HG03378 (cell line): Measurements from ENCODE around the gene TAPBPL.
"Not testable (repeated sequence)": the region's sequence is repeated elsewhere in the genome, so short reads cannot be mapped to it uniquely, and the experiment has no call there.

Experiments
- ATAC-seq: cut with Tn5 transposase; IDR thresholded peaks from one replicate; pipeline ENCODE4 v1.9.1; 2021; ENCODE audit warnings: mild to moderate bottlenecking, moderate library complexity; ENCODE audit not compliant: unreplicated experiment

TAPBPL gene

GRCh38 chr12:6462234-6462995 is 10.6 kb downstream of the TAPBPL start:
- ATAC-seq, result no peak

DNA sequence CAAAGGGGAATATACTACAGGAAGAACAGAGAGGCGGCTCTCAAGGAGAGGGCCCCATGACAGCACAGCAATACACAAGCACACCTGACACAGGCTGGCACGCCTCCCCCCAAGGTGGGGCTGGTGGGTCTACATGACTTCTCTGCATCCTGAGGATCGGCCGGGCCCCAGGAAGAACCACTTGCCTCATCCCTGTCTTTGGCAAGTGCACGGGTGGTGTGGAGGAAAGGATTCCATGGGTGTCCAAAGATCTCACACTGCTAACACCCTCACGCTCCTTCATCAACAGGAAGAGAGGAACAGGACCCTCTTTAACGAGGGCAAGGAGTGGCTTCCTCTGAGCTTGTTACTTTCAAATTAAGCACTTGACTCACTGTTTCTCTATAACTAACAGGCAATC is 11.4 kb downstream of the TAPBPL start:
- no peak for ATAC-seq

- no peak for ATAC-seq
Measured at GRCh38 chr12:6463858-6464257, 12.0 kb downstream of the TAPBPL start.

- ATAC-seq, result no peak
Measured at GRCh38 chr12:6464531-6464930, 12.7 kb downstream of the TAPBPL start.

DNA sequence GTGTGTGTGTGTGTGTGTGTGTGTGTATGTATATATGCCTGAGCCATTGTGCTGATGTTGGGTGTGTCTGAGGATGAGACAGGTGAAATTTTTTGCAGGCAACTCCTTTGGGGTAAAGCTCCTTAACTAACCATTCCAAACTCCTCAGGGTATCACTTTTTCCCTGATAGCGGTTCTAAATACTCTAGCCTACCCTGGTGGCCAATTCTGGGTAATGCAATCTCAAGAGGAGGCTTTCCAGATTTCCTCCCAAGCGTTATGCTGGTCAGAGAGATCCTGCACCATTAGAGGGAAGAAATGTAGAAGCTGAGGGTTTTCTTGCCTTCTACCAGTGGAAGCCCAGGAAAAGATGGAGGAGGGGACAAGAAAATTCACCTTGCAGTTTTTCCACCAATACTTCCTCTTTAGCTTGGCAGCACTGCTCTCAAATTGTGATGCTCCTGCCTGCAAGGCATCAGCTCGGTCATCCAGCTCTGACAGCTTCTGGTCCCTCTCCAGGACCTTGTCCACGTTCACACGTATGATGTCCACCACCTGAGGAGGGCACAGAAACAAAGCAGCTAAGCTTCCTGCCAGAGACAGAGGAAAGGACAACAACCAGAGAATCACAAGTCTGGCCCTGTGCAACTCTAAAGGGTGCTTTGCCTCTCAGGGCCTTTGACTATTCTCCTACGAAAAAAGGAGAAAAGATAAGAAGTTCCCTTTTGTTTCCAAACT is 13.8 kb downstream of the TAPBPL start:
- ATAC-seq, result no peak

DNA sequence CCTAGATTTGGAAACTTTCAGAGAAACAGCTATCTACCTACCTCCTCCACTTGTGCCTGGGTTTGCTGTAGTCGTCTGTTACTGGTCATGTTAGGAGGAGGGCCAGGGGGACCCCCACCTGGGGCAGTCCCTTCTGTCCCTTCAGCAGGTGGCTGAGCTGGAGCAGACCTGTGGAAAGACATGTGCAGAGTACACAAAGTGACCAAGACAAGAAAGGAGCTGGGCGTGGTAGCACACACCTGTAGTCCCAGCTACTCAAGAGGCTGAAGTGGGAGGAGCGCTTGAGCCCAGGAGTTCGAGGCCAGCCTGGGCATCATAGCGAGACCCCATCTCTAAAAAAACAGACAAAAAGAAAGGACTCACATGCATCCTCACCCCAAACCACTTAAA is 14.3 kb downstream of the TAPBPL start:
- no peak for ATAC-seq

GRCh38 chr12:6466751-6467150 is 14.9 kb downstream of the TAPBPL start:
- ATAC-seq, result not testable (repeated sequence)

DNA sequence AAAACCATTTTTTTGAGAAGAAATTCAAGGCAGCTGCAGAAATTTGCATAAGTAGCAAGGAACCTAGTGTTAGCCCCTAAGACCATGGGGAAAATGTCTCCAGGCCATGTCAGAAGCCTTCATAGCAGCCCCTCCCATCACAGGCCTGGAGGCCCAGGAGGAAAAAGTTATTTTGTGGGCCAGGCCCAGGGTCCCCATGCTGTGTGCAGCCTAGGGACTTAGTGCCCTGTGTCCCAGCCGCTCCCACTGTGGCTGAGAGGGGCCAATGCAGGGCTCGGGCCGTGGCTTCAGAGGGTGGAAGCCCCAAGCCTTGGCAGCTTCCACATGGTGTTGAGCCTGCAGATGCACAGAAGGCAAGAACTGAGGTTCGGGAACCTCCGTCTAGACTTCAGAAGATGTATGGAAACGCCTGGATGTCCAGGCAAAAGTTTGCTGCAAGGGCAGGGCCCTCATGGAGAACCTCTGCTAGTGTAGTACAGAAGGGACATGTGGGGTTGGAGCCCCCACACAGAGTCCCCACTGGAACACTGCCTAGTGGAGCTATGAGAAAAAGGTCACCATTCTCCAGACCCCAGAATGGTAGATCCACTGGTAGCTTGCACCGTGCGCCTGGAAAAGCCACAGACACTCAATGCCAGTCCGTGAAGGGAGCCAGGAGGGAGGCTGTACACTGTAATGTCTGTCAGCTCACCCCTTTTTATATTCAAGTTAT is 15.9 kb downstream of the TAPBPL start:
- ATAC-seq, result not testable (repeated sequence)

- ATAC-seq, result no peak
Measured at GRCh38 chr12:6468283-6468575, 16.4 kb downstream of the TAPBPL start.

- no peak for ATAC-seq
Measured at GRCh38 chr12:6469092-6469491, 17.2 kb downstream of the TAPBPL start.

DNA sequence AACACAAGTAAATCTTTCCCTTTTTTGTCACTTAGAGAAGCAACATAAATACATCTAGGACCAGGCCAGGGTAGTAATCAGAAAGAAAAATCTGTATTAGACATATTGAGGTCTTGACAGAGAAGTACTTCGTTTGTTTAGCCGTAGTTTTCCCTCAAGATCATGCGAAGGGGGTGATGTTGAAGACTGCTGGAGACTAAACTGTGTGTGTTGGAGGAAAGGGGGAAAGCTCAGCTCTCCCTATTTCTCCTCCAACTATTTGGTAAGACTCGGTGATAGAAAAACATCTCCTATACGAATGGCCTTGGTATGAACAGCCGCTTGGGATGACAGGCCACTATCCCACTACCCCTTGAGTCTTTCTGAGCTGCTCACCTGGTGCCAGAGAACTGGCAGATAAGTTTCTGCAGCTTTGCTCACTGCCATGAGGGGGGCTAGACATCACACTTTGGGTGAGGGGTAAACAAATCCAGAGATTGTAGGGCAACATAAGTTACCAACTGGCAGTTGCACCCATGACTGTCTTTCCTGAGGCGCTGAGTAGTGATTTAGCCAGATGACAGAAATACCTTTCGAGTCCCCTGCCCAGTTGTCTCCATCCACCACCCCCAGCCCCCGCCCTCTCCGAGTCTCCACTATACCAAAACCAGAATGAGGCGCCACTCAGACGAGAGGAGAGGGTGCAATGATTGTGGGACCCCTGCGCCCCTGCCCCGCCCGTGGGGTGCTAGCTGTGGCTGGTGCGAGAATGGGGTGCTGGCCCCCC is 17.9 kb downstream of the TAPBPL start:
- no peak for ATAC-seq

GRCh38 chr12:6470375-6471163 is 18.7 kb downstream of the TAPBPL start, which contains the start of gene VAMP1:
Gene VAMP1 (minus strand): TSS chr12:6470677. CDS start chr12:6470531, 146 bp downstream.
- peak; percentile 79 for ATAC-seq

DNA sequence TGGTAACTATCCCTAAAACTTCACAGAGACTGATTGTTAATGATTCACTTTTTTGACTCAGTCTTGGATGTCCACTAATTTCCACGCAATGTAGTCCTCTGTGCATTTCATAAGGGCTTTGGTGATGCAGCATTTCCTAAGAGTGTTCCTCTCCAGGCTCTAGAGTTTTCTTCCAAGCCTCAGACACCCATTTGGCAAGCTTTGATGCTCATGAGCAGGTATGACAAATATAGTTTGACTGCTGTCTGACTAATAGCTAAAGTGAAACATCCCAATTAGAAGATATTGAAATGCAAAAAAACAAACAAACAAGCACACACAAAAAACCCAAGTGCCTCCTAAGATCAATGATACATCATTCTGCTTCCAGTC is 20.1 kb downstream of the TAPBPL start:
- no peak for ATAC-seq

GRCh38 chr12:6472491-6472890 is 20.6 kb downstream of the TAPBPL start:
- no peak for ATAC-seq

DNA sequence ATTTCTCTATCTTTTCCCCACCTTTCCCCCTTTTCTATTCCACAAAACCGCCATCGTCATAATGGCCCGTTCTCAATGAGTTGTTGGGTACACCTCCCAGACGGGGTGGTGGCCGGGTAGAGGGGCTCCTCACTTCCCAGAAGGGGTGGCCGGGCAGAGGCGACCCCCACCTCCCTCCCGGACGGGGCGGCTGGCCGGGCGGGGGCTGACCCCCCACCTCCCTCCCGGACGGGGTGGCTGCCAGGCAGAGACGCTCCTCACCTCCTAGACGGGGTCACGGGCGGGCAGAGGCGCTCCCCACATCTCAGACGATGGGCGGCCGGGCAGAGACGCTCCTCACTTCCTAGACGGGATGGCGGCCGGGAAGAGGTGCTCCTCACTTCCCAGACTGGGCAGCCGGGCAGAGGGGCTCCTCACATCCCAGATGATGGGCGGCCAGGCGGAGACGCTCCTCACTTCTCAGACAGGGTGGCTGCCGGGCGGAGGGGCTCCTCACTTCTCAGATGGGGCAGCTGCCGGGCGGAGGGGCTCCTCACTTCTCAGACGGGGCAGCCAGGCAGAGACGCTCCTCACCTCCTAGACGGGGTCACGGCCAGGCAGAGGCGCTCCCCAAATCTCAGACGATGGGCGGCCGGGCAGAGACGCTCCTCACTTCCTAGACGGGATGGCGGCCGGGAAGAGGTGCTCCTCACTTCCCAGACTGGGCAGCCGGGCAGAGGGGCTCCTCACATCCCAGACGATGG is 23.6 kb downstream of the TAPBPL start:
- not testable (repeated sequence) for ATAC-seq

GRCh38 chr12:6476489-6476888 is 24.6 kb downstream of the TAPBPL start:
- no peak for ATAC-seq

DNA sequence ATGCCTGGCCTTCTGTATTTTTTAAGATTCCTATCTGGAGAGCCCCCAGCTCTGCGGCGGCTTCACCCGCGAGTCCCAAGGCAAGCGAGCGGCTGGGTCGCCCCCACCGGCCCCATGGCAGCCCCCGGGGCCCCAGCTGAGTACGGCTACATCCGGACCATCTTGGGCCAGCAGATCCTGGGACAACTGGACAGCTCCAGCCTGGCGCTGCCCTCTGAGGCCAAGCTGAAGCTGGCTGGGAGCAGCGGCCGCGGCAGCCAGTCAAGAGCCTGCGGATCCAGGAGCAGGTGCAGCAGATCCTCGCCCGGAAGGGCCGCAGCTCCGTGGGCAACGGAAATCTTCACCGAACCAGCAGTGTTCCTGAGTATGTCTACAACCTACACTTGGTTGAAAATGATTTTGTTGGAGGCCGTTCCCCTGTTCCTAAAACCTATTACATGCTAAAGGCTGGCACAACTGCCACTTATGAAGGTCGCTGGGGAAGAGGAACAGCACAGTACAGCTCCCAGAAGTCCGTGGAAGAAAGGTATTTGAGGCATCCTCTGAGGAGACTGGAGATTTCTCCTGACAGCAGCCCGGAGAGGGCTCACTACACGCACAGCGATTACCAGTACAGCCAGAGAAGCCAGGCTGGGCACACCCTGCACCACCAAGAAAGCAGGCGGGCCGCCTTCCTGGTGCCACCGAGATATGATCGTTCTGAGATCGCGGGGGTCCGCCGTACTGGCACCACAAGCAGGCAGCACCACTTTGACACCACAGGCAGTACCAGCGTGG is 25.9 kb downstream of the TAPBPL start:
- not testable (repeated sequence) for ATAC-seq

GRCh38 chr12:6478416-6478815 is 26.6 kb downstream of the TAPBPL start:
- no peak for ATAC-seq

- no peak for ATAC-seq
Measured at GRCh38 chr12:6488240-6488639, 36.4 kb downstream of the TAPBPL start.
